Activated CD4-positive, alpha-beta T cell treated with anti-CD3 and anti-CD28 coated beads, Interleukin-2, amount 50 U/mL, for 4 hours (primary cell): Measurements from ENCODE around the gene COA4.

Experiments used
- DNase-seq, 2 experiments: peaks; one replicate each; pipeline ENCODE4 v3.0.0-alpha.2; 2020

COA4 gene

GRCh38 chr11:73862986-73863385 lies 13.7 kb downstream of the COA4 start:
- no peak for DNase-seq

GRCh38 chr11:73860202-73860601 lies 16.4 kb downstream of the COA4 start:
- no peak for DNase-seq

DNA sequence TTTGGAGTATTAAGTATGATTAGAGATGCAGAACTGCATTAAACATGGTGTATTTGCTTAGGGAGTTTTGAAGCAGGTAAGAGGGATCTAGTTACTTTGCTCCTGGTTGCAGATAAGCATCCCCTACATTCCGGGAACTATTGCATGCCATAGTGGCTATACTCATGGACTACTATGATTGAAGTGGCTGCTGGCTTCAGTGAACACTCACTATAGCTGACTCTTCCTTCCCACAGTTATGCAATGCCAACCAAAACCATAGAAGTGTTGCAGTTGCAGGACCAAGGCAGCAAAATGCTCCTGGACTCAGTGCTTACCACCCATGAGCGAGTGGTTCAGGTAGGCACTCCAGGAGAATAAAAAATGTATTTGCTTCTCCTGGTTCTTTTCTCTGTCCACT lies 17.0 kb downstream of the COA4 start:
- no peak for DNase-seq

GRCh38 chr11:73856031-73856567 lies 20.5 kb downstream of the COA4 start:
- DNase-seq, result no peak

DNA sequence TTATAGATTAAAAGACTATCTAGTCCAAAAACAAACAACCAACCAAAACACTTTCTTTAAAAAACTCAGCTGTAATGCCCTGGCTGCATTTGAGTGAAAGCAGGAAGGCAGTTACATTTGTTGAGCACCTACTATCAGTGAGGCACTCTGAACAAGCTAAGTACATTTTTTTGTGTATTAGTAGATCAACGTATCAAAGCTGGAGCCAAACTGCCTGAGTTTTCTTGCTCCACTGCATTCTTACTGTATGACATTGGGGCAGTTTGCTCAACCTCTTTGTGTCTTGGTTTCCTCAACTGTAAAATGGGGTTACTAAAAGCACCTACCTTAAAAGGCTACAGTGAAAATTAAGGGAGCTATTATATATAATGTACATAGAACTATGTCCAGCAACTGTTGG lies 22.0 kb downstream of the COA4 start:
- DNase-seq, result no peak

DNA sequence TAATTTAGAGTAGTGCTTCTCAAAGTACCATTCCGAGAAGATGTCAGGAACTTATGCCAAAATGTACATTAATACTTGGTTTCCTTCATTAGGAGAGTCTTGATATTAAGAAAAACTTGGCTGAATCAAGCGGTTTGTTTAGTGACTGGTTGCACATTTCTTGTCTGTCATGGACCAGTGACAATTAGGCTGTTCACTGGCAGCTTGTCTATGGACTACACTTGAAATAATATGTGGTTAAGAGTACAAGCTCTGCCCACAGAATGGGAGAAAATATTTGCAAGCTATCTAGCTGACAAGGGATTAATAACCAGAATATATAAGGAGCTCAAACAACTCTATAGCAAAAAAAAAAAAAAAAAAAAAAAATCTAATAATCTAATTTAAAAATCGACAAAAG lies 24.6 kb downstream of the COA4 start:
- DNase-seq, result no peak

DNA sequence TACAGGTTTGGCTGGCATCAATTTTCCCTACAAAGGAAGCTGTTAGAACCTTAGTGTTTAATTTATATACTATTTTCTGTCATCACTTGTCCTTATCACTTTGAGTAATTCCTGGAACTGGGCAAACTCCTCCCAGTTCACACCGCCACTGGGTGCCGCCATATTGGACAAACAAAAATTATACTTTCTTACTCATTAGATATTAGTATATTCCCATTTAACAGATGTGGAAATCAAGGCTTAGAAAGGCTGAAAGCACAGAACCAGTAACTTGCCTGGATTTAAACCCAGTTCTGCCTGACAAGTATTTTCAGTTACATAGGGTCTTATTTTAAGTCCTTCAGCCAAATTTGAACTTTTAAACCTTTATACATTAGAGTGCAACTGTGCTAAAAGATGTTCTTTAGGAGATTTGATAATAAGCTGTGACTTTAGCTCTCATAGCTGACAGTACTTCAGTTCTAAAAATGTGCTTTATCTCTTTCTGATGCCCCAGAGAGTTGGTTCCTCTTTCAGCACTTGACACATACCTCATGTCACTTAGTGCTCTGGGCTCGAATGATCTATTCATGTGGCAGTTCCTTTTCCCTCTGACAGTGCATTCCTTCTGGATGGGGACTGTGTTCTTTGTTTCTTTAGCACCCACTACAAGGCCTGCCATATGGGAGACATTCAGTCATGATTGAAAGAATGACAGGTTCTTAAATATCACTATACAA lies 25.4 kb downstream of the COA4 start:
- no peak for DNase-seq

DNA sequence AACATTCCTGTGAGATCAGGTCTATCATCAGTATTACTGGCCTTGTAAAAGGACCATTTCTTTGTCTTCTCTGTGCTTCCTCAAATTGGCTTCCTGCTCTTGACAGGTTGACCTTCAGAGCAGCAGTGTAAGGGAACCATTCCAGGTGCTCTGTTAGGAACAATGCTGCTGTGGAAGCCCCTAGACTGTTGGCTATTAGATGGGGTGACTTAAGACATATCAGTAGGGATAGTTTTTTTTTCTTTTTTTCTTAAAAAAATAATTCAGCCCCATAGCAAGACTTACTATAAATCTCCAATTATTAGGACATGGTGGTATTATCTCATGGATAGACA lies 37.6 kb downstream of the COA4 start:
- DNase-seq, result no peak

- DNase-seq, result no peak
These were observed 38.1 kb downstream of the COA4 start for GRCh38 chr11:73838443-73839122.

DNA sequence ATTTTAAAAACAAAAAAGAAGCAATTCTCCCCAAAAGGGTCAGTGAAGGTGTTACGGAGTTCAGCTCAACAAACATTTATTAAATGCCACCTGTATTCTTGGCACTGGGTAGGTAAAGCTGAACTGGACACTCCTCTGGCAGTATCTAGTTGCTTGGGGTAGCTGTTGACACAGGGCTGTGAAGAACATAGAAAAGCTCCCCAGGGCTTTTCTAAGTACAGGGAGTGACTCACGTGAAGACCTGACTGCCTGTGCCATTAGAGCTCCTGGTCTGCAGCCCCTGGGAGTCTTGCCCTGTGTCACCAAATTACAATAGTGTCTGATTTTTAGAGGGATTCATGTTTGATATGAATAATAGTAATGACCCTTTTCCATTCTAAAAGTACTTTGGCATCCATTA lies 43.6 kb downstream of the COA4 start:
- no peak for DNase-seq

DNA sequence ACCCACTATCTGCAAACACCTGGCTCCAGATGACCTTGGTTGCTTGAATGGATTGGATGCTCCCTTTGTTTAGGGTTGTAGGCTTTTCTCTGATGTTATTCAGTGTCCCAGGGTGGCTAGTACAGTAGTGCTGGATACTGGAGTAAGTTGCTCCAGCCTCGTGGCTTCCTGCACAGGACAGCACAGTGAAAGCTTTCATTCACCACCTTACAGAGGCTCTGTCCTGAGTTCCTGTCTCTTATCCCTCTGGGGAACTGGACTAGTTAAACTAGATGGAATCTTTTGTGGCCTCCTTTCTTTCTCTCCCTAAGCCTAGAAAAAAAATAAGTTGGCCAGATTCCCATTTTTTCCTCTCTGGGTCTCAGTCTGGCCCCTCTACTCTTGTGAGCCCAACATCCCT lies 46.4 kb downstream of the COA4 start:
- no peak for DNase-seq
